Measurements from ENCODE around the gene WDR49. TPM values are rescaled to one million over a fixed set of nuclear protein-coding genes. Genes with fewer than 3 reads are reported as not detected.
A peak's percentile ranks its signal among the peaks of the same experiment; 100 is the strongest.

WDR49 gene
- total RNA-seq (1 to 10 TPM in 1 of 2 experiments, under 1 TPM in 1; 0.42 to 1.1 TPM), total RNA-seq (0 to 2.1 (median 0.43) reads per million in 172 experiments)
- 0.58 TPM for polyA plus RNA-seq (2013, experiment 1 of 2)
- 0.33 TPM for polyA plus RNA-seq (2013, experiment 2 of 2)

GRCh38 chr3:167653760-167654159, at the start of gene WDR49:
Gene WDR49, minus strand, starts transcription at chr3:167653942. Its CDS starts 517 bp downstream, at chr3:167653425.
- no peak within 1 kb of the TSS for H3K4me3 Mint-ChIP-seq

GRCh38 chr3:167700926-167701325, 47.2 kb upstream of the WDR49 start:
- Histone ChIP-seq H3K4me1 (ENCODE audit: insufficient read depth, low read length) (no peaks in the 10 kb centered on the region), H3K36me3 (ENCODE audit: insufficient read depth, low read length) (peaks cover 63% of the 10 kb centered on the region), H3K27me3 (ENCODE audit: control insufficient read depth in 1 of 2, insufficient read depth in 2 of 2, low read length in 2 of 2) (no peaks in the 10 kb centered on the region), H3K9me3 (ENCODE audit: control insufficient read depth in 1 of 2, insufficient read depth in 1 of 2, low read length in 2 of 2) (no peaks in the 10 kb centered on the region), H3K4me3 (ENCODE audit: low read length) (no peak overlapping the region), H3K27ac (ENCODE audit: low read depth in 1 of 2, low read length in 2 of 2) (no peak overlapping the region)
- CTCF ChIA-PET, result no interaction called here
- intact Hi-C loops (cut with DNase I, micrococcal nuclease), result no loop called here
- Mint-ChIP-seq H3K27ac (peak overlapping the region; percentile 57), H3K27me3 (no peaks in the 10 kb centered on the region), H3K36me3 (ENCODE audit: low read depth) (peaks cover 83% of the 10 kb centered on the region), H3K4me3 (no peak overlapping the region), H3K4me1 (ENCODE audit: low read depth) (peaks cover 29% of the 10 kb centered on the region), H3K9me3 (no peaks in the 10 kb centered on the region)
- POLR2A ChIA-PET, result no interaction called here
- no peak for TF ChIP-seq CTCF (IDR thresholded peaks at IDR 0.05)
- DNase-seq, result no peak
- no peak for ATAC-seq (ENCODE audit: poor library complexity)

More at GRCh38 chr3:167653760-167654159, at the start of gene WDR49:
- no peak within 1 kb of the TSS for H3K27ac ChIP-seq (ENCODE audit: low read depth in 1 of 2, low read length in 2 of 2)
- peaks cover 5% of the 10 kb centered on the region for H3K27me3 Mint-ChIP-seq
- peaks cover 9% of the 10 kb centered on the region for H3K4me1 Mint-ChIP-seq (ENCODE audit: low read depth)
- no peak within 1 kb of the TSS for H3K4me3 ChIP-seq (ENCODE audit: low read length)
- intact Hi-C loops (cut with DNase I, micrococcal nuclease), result no loop called here
- no peak within 1 kb of the TSS for H3K27ac Mint-ChIP-seq
- POLR2A ChIA-PET, result no interaction called here
- no peaks in the 10 kb centered on the region for H3K4me1 ChIP-seq (ENCODE audit: insufficient read depth, low read length)
- CTCF ChIA-PET, result no interaction called here
- H3K9me3 ChIP-seq (ENCODE audit: control insufficient read depth in 1 of 2, insufficient read depth in 1 of 2, low read length in 2 of 2), result no peaks in the 10 kb centered on the region
- peaks cover 0 to 4% of the 10 kb centered on the region in 2 experiments for H3K27me3 ChIP-seq (ENCODE audit: control insufficient read depth in 1 of 2, insufficient read depth in 2 of 2, low read length in 2 of 2)
- no peak for ATAC-seq (ENCODE audit: poor library complexity)
- DNase-seq, result peak in 3 of 14 experiments; percentile 5 to 22 (median 14)
- TF ChIP-seq CTCF (IDR thresholded peaks at IDR 0.05), result no peak
- no peaks in the 10 kb centered on the region for H3K9me3 Mint-ChIP-seq
- H3K36me3 Mint-ChIP-seq (ENCODE audit: low read depth), result no peaks in the 10 kb centered on the region
- H3K36me3 ChIP-seq (ENCODE audit: insufficient read depth, low read length), result no peaks in the 10 kb centered on the region

- Histone ChIP-seq H3K4me3 (ENCODE audit: low read length) (no peak overlapping the region), H3K4me1 (ENCODE audit: insufficient read depth, low read length) (no peaks in the 10 kb centered on the region), H3K27ac (ENCODE audit: low read depth in 1 of 2, low read length in 2 of 2) (no peak overlapping the region), H3K27me3 (ENCODE audit: control insufficient read depth in 1 of 2, insufficient read depth in 2 of 2, low read length in 2 of 2) (no peaks in the 10 kb centered on the region), H3K36me3 (ENCODE audit: insufficient read depth, low read length) (peaks cover 69% of the 10 kb centered on the region), H3K9me3 (ENCODE audit: control insufficient read depth in 1 of 2, insufficient read depth in 1 of 2, low read length in 2 of 2) (no peaks in the 10 kb centered on the region)
- H3K9me3 Mint-ChIP-seq, result no peaks in the 10 kb centered on the region
- H3K4me1 Mint-ChIP-seq (ENCODE audit: low read depth), result peaks cover 26% of the 10 kb centered on the region
- ChIA-PET CTCF (interaction anchor here (1.7 kb wide), 1 partner anchor 11 kb away, joined by 3 read pairs; no protein-coding TSS in a partner anchor), POLR2A (no interaction called here)
- no peak overlapping the region for H3K4me3 Mint-ChIP-seq
- intact Hi-C loops (cut with DNase I, micrococcal nuclease), result no loop called here
- peak overlapping the region; percentile 57 for H3K27ac Mint-ChIP-seq
- H3K36me3 Mint-ChIP-seq (ENCODE audit: low read depth), result peaks cover 86% of the 10 kb centered on the region
- no peak for ATAC-seq (ENCODE audit: poor library complexity)
- TF ChIP-seq CTCF (IDR thresholded peaks at IDR 0.05), result no peak
- DNase-seq, result no peak
- no peaks in the 10 kb centered on the region for H3K27me3 Mint-ChIP-seq
These were observed 46.3 kb upstream of the WDR49 start for GRCh38 chr3:167700046-167700445.
